Measurements from ENCODE around the gene GAL.
A peak's percentile ranks its signal among the peaks of the same experiment; 100 is the strongest.

Gene GAL

GRCh38 chr11:68649851-68650555 is 34.3 kb upstream of the GAL start:
- Histone ChIP-seq H3K4me1 (ENCODE audit: control insufficient read depth in 1 of 2, insufficient read depth in 2 of 2, low read length in 2 of 2) (peaks cover 0 to 2% of the 10 kb centered on the region in 2 experiments), H4K8ac (ENCODE audit: low read depth, low read length) (no peak overlapping the region), H4K91ac (ENCODE audit: low read depth, low read length) (no peak overlapping the region), H2AK5ac (ENCODE audit: low read length) (no peak overlapping the region), H3K9me3 (ENCODE audit: insufficient read depth, low read depth, low read length) (peaks cover 3% of the 10 kb centered on the region), H3K18ac (ENCODE audit: low read length) (no peak overlapping the region), H4K12ac (ENCODE audit: low read depth, low read length) (no peak overlapping the region), H3K23ac (ENCODE audit: low read length) (no peak overlapping the region), H2BK120ac (ENCODE audit: insufficient read depth, low read length, poor library complexity) (no peak overlapping the region), H3K79me2 (ENCODE audit: control insufficient read depth, insufficient read depth, low read length, poor library complexity) (no peaks in the 10 kb centered on the region), H2BK12ac (ENCODE audit: low read length) (no peak overlapping the region), H3K4me3 (ENCODE audit: low read depth, low read length) (peak overlapping the region; percentile 23), H3K9ac (ENCODE audit: low read length) (no peak overlapping the region), H3K14ac (ENCODE audit: low read length) (no peak overlapping the region), H2AFZ (ENCODE audit: insufficient read depth, low read length, poor library complexity) (no peak overlapping the region), H3K4me2 (ENCODE audit: low read length) (no peak overlapping the region), H2BK5ac (ENCODE audit: low read depth, low read length, poor library complexity) (no peak overlapping the region), H3K27ac (ENCODE audit: low read depth, low read length) (no peak overlapping the region), H3K27me3 (ENCODE audit: insufficient read depth, low read length) (no peaks in the 10 kb centered on the region), H3K4ac (ENCODE audit: low read depth, low read length) (no peak overlapping the region), H3K36me3 (ENCODE audit: control insufficient read depth in 1 of 2, insufficient read depth in 2 of 2, low read length in 2 of 2) (no peaks in the 10 kb centered on the region), H3K79me1 (ENCODE audit: low read length) (no peaks in the 10 kb centered on the region)
- WGBS (ENCODE audit: extremely low coverage, insufficient coverage, insufficient read length), result no CpG with 5 or more reads among the region's 38 CpGs
- no peak for DNase-seq

GRCh38 chr11:68650801-68651200 is 33.5 kb upstream of the GAL start:
- no peak for DNase-seq
- H3K18ac ChIP-seq (ENCODE audit: low read length), result no peak overlapping the region
- no peaks in the 10 kb centered on the region for H3K79me1 ChIP-seq (ENCODE audit: low read length)
- WGBS (ENCODE audit: extremely low coverage, insufficient coverage, insufficient read length), result no CpG with 5 or more reads among the region's 14 CpGs
- H3K27ac ChIP-seq (ENCODE audit: low read depth, low read length), result no peak overlapping the region
- H4K91ac ChIP-seq (ENCODE audit: low read depth, low read length), result no peak overlapping the region
- H2BK12ac ChIP-seq (ENCODE audit: low read length), result no peak overlapping the region
- H3K9ac ChIP-seq (ENCODE audit: low read length), result no peak overlapping the region
- peaks cover 5% of the 10 kb centered on the region for H3K9me3 ChIP-seq (ENCODE audit: insufficient read depth, low read depth, low read length)
- H3K27me3 ChIP-seq (ENCODE audit: insufficient read depth, low read length), result no peaks in the 10 kb centered on the region
- H2AFZ ChIP-seq (ENCODE audit: insufficient read depth, low read length, poor library complexity), result no peak overlapping the region
- no peak overlapping the region for H2BK5ac ChIP-seq (ENCODE audit: low read depth, low read length, poor library complexity)
- no peak overlapping the region for H4K8ac ChIP-seq (ENCODE audit: low read depth, low read length)
- no peaks in the 10 kb centered on the region for H3K79me2 ChIP-seq (ENCODE audit: control insufficient read depth, insufficient read depth, low read length, poor library complexity)
- H3K23ac ChIP-seq (ENCODE audit: low read length), result no peak overlapping the region
- H3K14ac ChIP-seq (ENCODE audit: low read length), result no peak overlapping the region
- H3K4ac ChIP-seq (ENCODE audit: low read depth, low read length), result no peak overlapping the region
- no peak overlapping the region for H3K4me3 ChIP-seq (ENCODE audit: low read depth, low read length)
- peaks cover 0 to 2% of the 10 kb centered on the region in 2 experiments for H3K4me1 ChIP-seq (ENCODE audit: control insufficient read depth in 1 of 2, insufficient read depth in 2 of 2, low read length in 2 of 2)
- H3K4me2 ChIP-seq (ENCODE audit: low read length), result no peak overlapping the region
- H4K12ac ChIP-seq (ENCODE audit: low read depth, low read length), result no peak overlapping the region
- no peak overlapping the region for H2BK120ac ChIP-seq (ENCODE audit: insufficient read depth, low read length, poor library complexity)
- H3K36me3 ChIP-seq (ENCODE audit: control insufficient read depth in 1 of 2, insufficient read depth in 2 of 2, low read length in 2 of 2), result no peaks in the 10 kb centered on the region
- H2AK5ac ChIP-seq (ENCODE audit: low read length), result no peak overlapping the region

- H2AFZ ChIP-seq (ENCODE audit: insufficient read depth, low read length, poor library complexity), result no peak overlapping the region
- no peak overlapping the region for H4K12ac ChIP-seq (ENCODE audit: low read depth, low read length)
- H3K27me3 ChIP-seq (ENCODE audit: insufficient read depth, low read length), result no peaks in the 10 kb centered on the region
- H3K14ac ChIP-seq (ENCODE audit: low read length), result no peak overlapping the region
- H3K18ac ChIP-seq (ENCODE audit: low read length), result no peak overlapping the region
- peaks cover 5% of the 10 kb centered on the region for H3K9me3 ChIP-seq (ENCODE audit: insufficient read depth, low read depth, low read length)
- no peak overlapping the region for H3K4ac ChIP-seq (ENCODE audit: low read depth, low read length)
- WGBS (ENCODE audit: extremely low coverage, insufficient coverage, insufficient read length), result no CpG with 5 or more reads among the region's 22 CpGs
- H3K27ac ChIP-seq (ENCODE audit: low read depth, low read length), result no peak overlapping the region
- no peak overlapping the region for H4K8ac ChIP-seq (ENCODE audit: low read depth, low read length)
- DNase-seq, result no peak
- no peak overlapping the region for H3K4me3 ChIP-seq (ENCODE audit: low read depth, low read length)
- H2AK5ac ChIP-seq (ENCODE audit: low read length), result no peak overlapping the region
- no peak overlapping the region for H2BK120ac ChIP-seq (ENCODE audit: insufficient read depth, low read length, poor library complexity)
- H2BK12ac ChIP-seq (ENCODE audit: low read length), result no peak overlapping the region
- H4K91ac ChIP-seq (ENCODE audit: low read depth, low read length), result peak overlapping the region; percentile 13
- H3K79me1 ChIP-seq (ENCODE audit: low read length), result no peaks in the 10 kb centered on the region
- H3K4me2 ChIP-seq (ENCODE audit: low read length), result no peak overlapping the region
- no peaks in the 10 kb centered on the region for H3K36me3 ChIP-seq (ENCODE audit: control insufficient read depth in 1 of 2, insufficient read depth in 2 of 2, low read length in 2 of 2)
- no peaks in the 10 kb centered on the region for H3K79me2 ChIP-seq (ENCODE audit: control insufficient read depth, insufficient read depth, low read length, poor library complexity)
- no peak overlapping the region for H3K23ac ChIP-seq (ENCODE audit: low read length)
- no peak overlapping the region for H2BK5ac ChIP-seq (ENCODE audit: low read depth, low read length, poor library complexity)
- no peak overlapping the region for H3K9ac ChIP-seq (ENCODE audit: low read length)
- peaks cover 0 to 2% of the 10 kb centered on the region in 2 experiments for H3K4me1 ChIP-seq (ENCODE audit: control insufficient read depth in 1 of 2, insufficient read depth in 2 of 2, low read length in 2 of 2)
Observed at GRCh38 chr11:68651208-68651984, 32.9 kb upstream of the GAL start.

- H2BK120ac ChIP-seq (ENCODE audit: insufficient read depth, low read length, poor library complexity), result no peak overlapping the region
- no peak overlapping the region for H4K8ac ChIP-seq (ENCODE audit: low read depth, low read length)
- no peak overlapping the region for H3K18ac ChIP-seq (ENCODE audit: low read length)
- no peak overlapping the region for H2BK12ac ChIP-seq (ENCODE audit: low read length)
- H3K27me3 ChIP-seq (ENCODE audit: insufficient read depth, low read length), result no peaks in the 10 kb centered on the region
- no peak overlapping the region for H4K91ac ChIP-seq (ENCODE audit: low read depth, low read length)
- no peak overlapping the region for H3K4ac ChIP-seq (ENCODE audit: low read depth, low read length)
- no peaks in the 10 kb centered on the region for H3K79me1 ChIP-seq (ENCODE audit: low read length)
- H3K79me2 ChIP-seq (ENCODE audit: control insufficient read depth, insufficient read depth, low read length, poor library complexity), result no peaks in the 10 kb centered on the region
- H3K4me3 ChIP-seq (ENCODE audit: low read depth, low read length), result peak overlapping the region; percentile 6
- no peak overlapping the region for H3K27ac ChIP-seq (ENCODE audit: low read depth, low read length)
- H3K36me3 ChIP-seq (ENCODE audit: control insufficient read depth in 1 of 2, insufficient read depth in 2 of 2, low read length in 2 of 2), result no peaks in the 10 kb centered on the region
- H4K12ac ChIP-seq (ENCODE audit: low read depth, low read length), result no peak overlapping the region
- H3K14ac ChIP-seq (ENCODE audit: low read length), result no peak overlapping the region
- WGBS (ENCODE audit: extremely low coverage, insufficient coverage, insufficient read length), result no CpG with 5 or more reads among the region's 16 CpGs
- H2AFZ ChIP-seq (ENCODE audit: insufficient read depth, low read length, poor library complexity), result no peak overlapping the region
- H2BK5ac ChIP-seq (ENCODE audit: low read depth, low read length, poor library complexity), result no peak overlapping the region
- peak in 1 of 2 donors; percentile 74 for DNase-seq
- no peak overlapping the region for H3K9ac ChIP-seq (ENCODE audit: low read length)
- no peak overlapping the region for H3K4me2 ChIP-seq (ENCODE audit: low read length)
- no peak overlapping the region for H2AK5ac ChIP-seq (ENCODE audit: low read length)
- no peak overlapping the region for H3K23ac ChIP-seq (ENCODE audit: low read length)
- H3K9me3 ChIP-seq (ENCODE audit: insufficient read depth, low read depth, low read length), result peaks cover 5% of the 10 kb centered on the region
- peaks cover 0 to 2% of the 10 kb centered on the region in 2 experiments for H3K4me1 ChIP-seq (ENCODE audit: control insufficient read depth in 1 of 2, insufficient read depth in 2 of 2, low read length in 2 of 2)
Observed at GRCh38 chr11:68651985-68652682, 32.2 kb upstream of the GAL start.
